Measurements from ENCODE around the gene PITPNC1. TPM values are rescaled to one million over a fixed set of nuclear protein-coding genes. Genes with fewer than 3 reads are reported as not detected.

The PITPNC1 gene
- total RNA-seq, 4 donors from 2014 or later = 8.0 to 20.4 (median 9.6) TPM

GRCh38 chr17:67566656-67567055 is 189.6 kb downstream of the PITPNC1 start:
- DNase-seq (ENCODE audit: low spot score in 2 of 2) = no peak
- WGBS, 2 donors = 92 to 94% methylated on average over 3 of the region's 3 CpGs
- Histone ChIP-seq H3K36me3 (peaks cover 0 to 4% (median 0%) of the 10 kb centered on the region in 3 donors), H3K27me3 (no peaks in the 10 kb centered on the region), H3K9me3 (no peaks in the 10 kb centered on the region), H3K4me3 (no peak overlapping the region), H3K4me1 (no peaks in the 10 kb centered on the region), H3K27ac (no peak overlapping the region)
- TF ChIP-seq EP300 (IDR thresholded peaks at IDR 0.05) (no peak), POLR2A (IDR thresholded peaks at IDR 0.05) (no peak)
- TF ChIP-seq, protein P1, sequence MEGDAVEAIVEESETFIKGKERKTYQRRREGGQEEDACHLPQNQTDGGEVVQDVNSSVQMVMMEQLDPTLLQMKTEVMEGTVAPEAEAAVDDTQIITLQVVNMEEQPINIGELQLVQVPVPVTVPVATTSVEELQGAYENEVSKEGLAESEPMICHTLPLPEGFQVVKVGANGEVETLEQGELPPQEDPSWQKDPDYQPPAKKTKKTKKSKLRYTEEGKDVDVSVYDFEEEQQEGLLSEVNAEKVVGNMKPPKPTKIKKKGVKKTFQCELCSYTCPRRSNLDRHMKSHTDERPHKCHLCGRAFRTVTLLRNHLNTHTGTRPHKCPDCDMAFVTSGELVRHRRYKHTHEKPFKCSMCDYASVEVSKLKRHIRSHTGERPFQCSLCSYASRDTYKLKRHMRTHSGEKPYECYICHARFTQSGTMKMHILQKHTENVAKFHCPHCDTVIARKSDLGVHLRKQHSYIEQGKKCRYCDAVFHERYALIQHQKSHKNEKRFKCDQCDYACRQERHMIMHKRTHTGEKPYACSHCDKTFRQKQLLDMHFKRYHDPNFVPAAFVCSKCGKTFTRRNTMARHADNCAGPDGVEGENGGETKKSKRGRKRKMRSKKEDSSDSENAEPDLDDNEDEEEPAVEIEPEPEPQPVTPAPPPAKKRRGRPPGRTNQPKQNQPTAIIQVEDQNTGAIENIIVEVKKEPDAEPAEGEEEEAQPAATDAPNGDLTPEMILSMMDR (IDR thresholded peaks at IDR 0.05) = no peak

- no peak for DNase-seq (ENCODE audit: low spot score in 2 of 2)
- no peak overlapping the region for H3K27ac ChIP-seq
- H3K27me3 ChIP-seq = no peaks in the 10 kb centered on the region
- H3K36me3 ChIP-seq = peaks cover 0 to 4% (median 0%) of the 10 kb centered on the region in 3 donors
- TF ChIP-seq EP300 (IDR thresholded peaks at IDR 0.05) (no peak), POLR2A (IDR thresholded peaks at IDR 0.05) (no peak)
- TF ChIP-seq, protein P1 (IDR thresholded peaks at IDR 0.05) = no peak
- no peaks in the 10 kb centered on the region for H3K9me3 ChIP-seq
- WGBS, 2 donors = 60 to 62% methylated on average over 5 of the region's 5 CpGs
- H3K4me3 ChIP-seq = no peak overlapping the region
- no peaks in the 10 kb centered on the region for H3K4me1 ChIP-seq
These were observed 192.0 kb downstream of the PITPNC1 start for GRCh38 chr17:67569015-67569451.

GRCh38 chr17:67569873-67570272 is 192.8 kb downstream of the PITPNC1 start:
- Histone ChIP-seq H3K4me3 (no peak overlapping the region), H3K27ac (no peak overlapping the region), H3K27me3 (no peaks in the 10 kb centered on the region), H3K9me3 (no peaks in the 10 kb centered on the region), H3K36me3 (peaks cover 0 to 4% (median 0%) of the 10 kb centered on the region in 3 donors), H3K4me1 (no peaks in the 10 kb centered on the region)
- TF ChIP-seq, protein P1 (IDR thresholded peaks at IDR 0.05) = no peak
- TF ChIP-seq POLR2A (IDR thresholded peaks at IDR 0.05) (no peak), EP300 (IDR thresholded peaks at IDR 0.05) (no peak)
- 79 to 82% methylated on average over 6 of the region's 6 CpGs for WGBS, 2 donors
- no peak for DNase-seq (ENCODE audit: low spot score in 2 of 2)

GRCh38 chr17:67570797-67571196 is 193.7 kb downstream of the PITPNC1 start:
- WGBS, 2 donors = 81% methylated on average over 1 of the region's 1 CpG
- Histone ChIP-seq H3K4me3 (no peak overlapping the region), H3K9me3 (no peaks in the 10 kb centered on the region), H3K36me3 (peaks cover 0 to 4% (median 0%) of the 10 kb centered on the region in 3 donors), H3K27me3 (no peaks in the 10 kb centered on the region), H3K27ac (no peak overlapping the region), H3K4me1 (no peaks in the 10 kb centered on the region)
- TF ChIP-seq, protein P1 (IDR thresholded peaks at IDR 0.05) = no peak
- TF ChIP-seq EP300 (IDR thresholded peaks at IDR 0.05) = no peak
- TF ChIP-seq POLR2A (IDR thresholded peaks at IDR 0.05) = no peak
- no peak for DNase-seq (ENCODE audit: low spot score in 2 of 2)

GRCh38 chr17:67571478-67571877 is 194.4 kb downstream of the PITPNC1 start:
- Histone ChIP-seq H3K36me3 (peaks cover 0 to 4% (median 0%) of the 10 kb centered on the region in 3 donors), H3K27me3 (no peaks in the 10 kb centered on the region), H3K9me3 (no peaks in the 10 kb centered on the region), H3K27ac (no peak overlapping the region), H3K4me3 (no peak overlapping the region), H3K4me1 (no peaks in the 10 kb centered on the region)
- no peak for DNase-seq (ENCODE audit: low spot score in 2 of 2)
- no peak for TF ChIP-seq EP300 (IDR thresholded peaks at IDR 0.05)
- no peak for TF ChIP-seq POLR2A (IDR thresholded peaks at IDR 0.05)
- TF ChIP-seq, protein P1 (IDR thresholded peaks at IDR 0.05) = no peak
- WGBS, 2 donors = 75 to 91% methylated on average over 6 of the region's 6 CpGs

All from tibial nerve (tissue), 4 donors.